Muscle of leg (tissue), 11 donors: Measurements from ENCODE around the gene PRELP. TPM values are rescaled to one million over a fixed set of nuclear protein-coding genes. Genes with fewer than 3 reads are reported as not detected.

Source experiments
- DNase-seq: peaks from one replicate; pipeline ENCODE4 v3.0.0; 2013
- H3K27ac ChIP-seq: one replicate; pipeline ENCODE4 v1.5.1; 2013; ENCODE audit warnings: mild to moderate bottlenecking, low read length, control low read depth
- H3K27me3 ChIP-seq: one replicate; pipeline ENCODE4 v1.6.1; 2013; ENCODE audit warnings: low read length; ENCODE audit not compliant: control insufficient read depth, insufficient read depth
- H3K36me3 ChIP-seq: one replicate; pipeline ENCODE4 v1.6.1; 2013; ENCODE audit warnings: low read length; ENCODE audit not compliant: control insufficient read depth, insufficient read depth
- H3K4me1 ChIP-seq: one replicate; pipeline ENCODE4 v1.6.1; 2013; ENCODE audit warnings: low read length; ENCODE audit not compliant: control insufficient read depth, insufficient read depth
- H3K4me3 ChIP-seq: one replicate; pipeline ENCODE4 v1.5.1; 2013; ENCODE audit warnings: low read length, control low read depth
- H3K9me3 ChIP-seq: replicated peaks from 2 replicates; pipeline ENCODE4 v1.6.1; 2013; ENCODE audit warnings: low read depth, low read length; ENCODE audit not compliant: control insufficient read depth
- WGBS: methylation state at CpG from one replicate; pipeline ENCODE4 v1.1.5; 2013; ENCODE audit warnings: missing lambda C conversion rate; ENCODE audit not compliant: insufficient coverage; 5-methylcytosine and 5-hydroxymethylcytosine counted together
- polyA plus RNA-seq, 8 donors: library from polyadenylated mRNA; unstranded; fragments of 120-200 nt; gene quantifications; one replicate each; pipeline versions ENCODE4 v1.2.1 to v1.2.3, GENCODE V29; 2013; ENCODE audit warnings: inconsistent platforms in 1 of 8, low replicate concordance in 1 of 8; ENCODE audit not compliant: insufficient read length in 8 of 8, insufficient read depth in 1 of 8
- total RNA-seq: library from RNA; stranded (reverse); fragments of 120-200 nt; gene quantifications from one replicate; pipeline ENCODE4 v1.2.4, GENCODE V29; 2013

The PRELP gene
- total and polyA plus RNA-seq, 9 donors: 0.82 to 9.3 (median 2.7) TPM

GRCh38 chr1:203481196-203481595 lies 5.6 kb downstream of the PRELP start:
- peaks cover 31% of the 10 kb centered on the region for H3K4me1 ChIP-seq
- DNase-seq: no peak
- H3K36me3 ChIP-seq: no peaks in the 10 kb centered on the region
- no peak overlapping the region for H3K27ac ChIP-seq
- H3K9me3 ChIP-seq: no peaks in the 10 kb centered on the region
- WGBS: no CpG with 5 or more reads among the region's 1 CpG
- H3K27me3 ChIP-seq: peaks cover 5% of the 10 kb centered on the region
- no peak overlapping the region for H3K4me3 ChIP-seq

- peaks cover 2% of the 10 kb centered on the region for H3K27me3 ChIP-seq
- peaks cover 17% of the 10 kb centered on the region for H3K4me1 ChIP-seq
- peak overlapping the region; percentile 89 for H3K27ac ChIP-seq
- no peaks in the 10 kb centered on the region for H3K9me3 ChIP-seq
- WGBS: 72% methylated on average over 28 of the region's 28 CpGs
- no peak for DNase-seq
- H3K36me3 ChIP-seq: no peaks in the 10 kb centered on the region
- peak overlapping the region; percentile 44 for H3K4me3 ChIP-seq
Measured at GRCh38 chr1:203486618-203487370, 11.2 kb downstream of the PRELP start.

GRCh38 chr1:203488539-203488938 lies 12.9 kb downstream of the PRELP start:
- H3K27me3 ChIP-seq: peaks cover 2% of the 10 kb centered on the region
- H3K4me1 ChIP-seq: peaks cover 24% of the 10 kb centered on the region
- DNase-seq: no peak
- H3K4me3 ChIP-seq: no peak overlapping the region
- no peak overlapping the region for H3K27ac ChIP-seq
- 77% methylated on average over 4 of the region's 7 CpGs for WGBS
- no peaks in the 10 kb centered on the region for H3K36me3 ChIP-seq
- no peaks in the 10 kb centered on the region for H3K9me3 ChIP-seq

- Histone ChIP-seq H3K36me3 (no peaks in the 10 kb centered on the region), H3K4me1 (peaks cover 24% of the 10 kb centered on the region), H3K27me3 (peaks cover 2% of the 10 kb centered on the region), H3K4me3 (no peak overlapping the region), H3K9me3 (no peaks in the 10 kb centered on the region), H3K27ac (no peak overlapping the region)
- no CpG with 5 or more reads among the region's 9 CpGs for whole genome bisulfite sequencing
- DNase-seq: no peak
Measured at GRCh38 chr1:203490607-203491006, 15.0 kb downstream of the PRELP start.

GRCh38 chr1:203491664-203492063 lies 16.1 kb downstream of the PRELP start:
- H3K27me3 ChIP-seq: peaks cover 2% of the 10 kb centered on the region
- no peaks in the 10 kb centered on the region for H3K9me3 ChIP-seq
- no peaks in the 10 kb centered on the region for H3K36me3 ChIP-seq
- no peak overlapping the region for H3K27ac ChIP-seq
- no peak for DNase-seq
- WGBS: 32% methylated on average over 3 of the region's 9 CpGs
- H3K4me1 ChIP-seq: peaks cover 24% of the 10 kb centered on the region
- no peak overlapping the region for H3K4me3 ChIP-seq

- H3K27ac ChIP-seq: no peak overlapping the region
- H3K4me3 ChIP-seq: no peak overlapping the region
- DNase-seq: no peak
- 36% methylated on average over 6 of the region's 8 CpGs for WGBS
- H3K4me1 ChIP-seq: peaks cover 19% of the 10 kb centered on the region
- no peaks in the 10 kb centered on the region for H3K36me3 ChIP-seq
- no peaks in the 10 kb centered on the region for H3K9me3 ChIP-seq
- peaks cover 2% of the 10 kb centered on the region for H3K27me3 ChIP-seq
Measured at GRCh38 chr1:203492082-203492747, 16.6 kb downstream of the PRELP start.

GRCh38 chr1:203492748-203493130 lies 17.1 kb downstream of the PRELP start:
- Histone ChIP-seq H3K9me3 (no peaks in the 10 kb centered on the region), H3K4me3 (no peak overlapping the region), H3K36me3 (no peaks in the 10 kb centered on the region), H3K27me3 (peaks cover 5% of the 10 kb centered on the region), H3K4me1 (peaks cover 14% of the 10 kb centered on the region), H3K27ac (no peak overlapping the region)
- DNase-seq: no peak
- 80% methylated on average over 1 of the region's 6 CpGs for WGBS

GRCh38 chr1:203493901-203494300 lies 18.3 kb downstream of the PRELP start, which contains the start of gene OPTC:
TSS of gene OPTC (plus strand) at chr1:203494153. CDS start at chr1:203496006, 1,853 bp downstream.
- H3K4me1 ChIP-seq: peaks cover 11% of the 10 kb centered on the region
- peaks cover 5% of the 10 kb centered on the region for H3K27me3 ChIP-seq
- 95% methylated on average over 2 of the region's 5 CpGs for WGBS
- no peak within 1 kb of the TSS for H3K4me3 ChIP-seq
- no peaks in the 10 kb centered on the region for H3K9me3 ChIP-seq
- H3K36me3 ChIP-seq: no peaks in the 10 kb centered on the region
- no peak for DNase-seq
- no peak within 1 kb of the TSS for H3K27ac ChIP-seq

GRCh38 chr1:203495845-203496244 lies 20.2 kb downstream of the PRELP start:
- DNase-seq: no peak
- WGBS: 70% methylated on average over 2 of the region's 7 CpGs
- no peak overlapping the region for H3K4me3 ChIP-seq
- H3K4me1 ChIP-seq: peaks cover 11% of the 10 kb centered on the region
- no peak overlapping the region for H3K27ac ChIP-seq
- H3K9me3 ChIP-seq: no peaks in the 10 kb centered on the region
- H3K27me3 ChIP-seq: peaks cover 3% of the 10 kb centered on the region
- no peaks in the 10 kb centered on the region for H3K36me3 ChIP-seq

GRCh38 chr1:203497269-203497777 lies 21.7 kb downstream of the PRELP start:
- no peak for DNase-seq
- 100% methylated on average over 1 of the region's 5 CpGs for WGBS
- Histone ChIP-seq H3K4me3 (no peak overlapping the region), H3K36me3 (no peaks in the 10 kb centered on the region), H3K27ac (no peak overlapping the region), H3K27me3 (peaks cover 3% of the 10 kb centered on the region), H3K4me1 (peaks cover 2% of the 10 kb centered on the region), H3K9me3 (no peaks in the 10 kb centered on the region)
